Activated effector memory CD4-positive, alpha-beta T cell treated with Interleukin-2 at 50 U/mL for 16 hours (primary cell): ENCODE measurements around the gene PTPRN2.

ENCODE experiments used
- DNase-seq: peaks from one replicate; pipeline ENCODE4 v3.0.0-alpha.2; 2020

PTPRN2 gene

DNA sequence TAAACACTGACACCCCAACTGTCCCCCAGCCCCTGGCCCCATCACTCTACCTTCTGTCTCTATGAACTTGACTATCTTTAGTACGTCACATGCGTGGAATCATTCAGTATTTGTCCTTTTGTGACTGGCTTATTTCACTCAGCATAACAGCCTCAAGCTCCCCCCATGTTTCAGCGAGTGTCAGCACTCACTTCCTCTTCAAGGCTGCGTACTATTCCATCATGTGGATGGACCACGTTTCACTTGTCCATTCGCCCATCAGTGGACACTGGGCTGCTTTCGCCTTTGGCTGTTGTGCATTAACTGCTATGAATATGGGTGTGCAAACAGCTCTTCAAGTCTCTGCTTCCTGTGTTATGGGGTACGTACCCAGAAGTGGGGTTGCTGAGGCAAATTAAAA is 100.7 kb downstream of the PTPRN2 start:
- DNase-seq, result no peak

- DNase-seq, result no peak
Observed at GRCh38 chr7:158484801-158485531, 102.7 kb downstream of the PTPRN2 start.

DNA sequence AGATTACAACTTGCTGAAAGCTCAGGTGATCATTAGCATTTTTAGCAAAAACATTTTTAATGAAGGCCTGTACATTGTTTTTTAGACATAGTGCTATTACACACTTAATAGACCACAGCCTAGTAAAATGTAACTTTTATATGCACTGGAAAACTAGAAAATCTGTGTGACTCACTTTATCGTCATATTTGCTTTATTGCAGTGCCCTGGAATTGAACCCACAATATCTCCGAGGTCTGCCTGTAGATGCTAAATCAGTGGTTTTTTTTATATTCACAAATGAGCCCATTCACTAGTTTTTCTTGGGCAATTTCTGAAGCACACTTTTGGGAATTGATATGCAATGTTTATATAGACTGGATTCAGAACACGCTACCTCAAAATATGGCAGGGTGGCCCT is 105.1 kb downstream of the PTPRN2 start:
- DNase-seq, result no peak

GRCh38 chr7:158479664-158480025 is 108.0 kb downstream of the PTPRN2 start:
- no peak for DNase-seq

DNA sequence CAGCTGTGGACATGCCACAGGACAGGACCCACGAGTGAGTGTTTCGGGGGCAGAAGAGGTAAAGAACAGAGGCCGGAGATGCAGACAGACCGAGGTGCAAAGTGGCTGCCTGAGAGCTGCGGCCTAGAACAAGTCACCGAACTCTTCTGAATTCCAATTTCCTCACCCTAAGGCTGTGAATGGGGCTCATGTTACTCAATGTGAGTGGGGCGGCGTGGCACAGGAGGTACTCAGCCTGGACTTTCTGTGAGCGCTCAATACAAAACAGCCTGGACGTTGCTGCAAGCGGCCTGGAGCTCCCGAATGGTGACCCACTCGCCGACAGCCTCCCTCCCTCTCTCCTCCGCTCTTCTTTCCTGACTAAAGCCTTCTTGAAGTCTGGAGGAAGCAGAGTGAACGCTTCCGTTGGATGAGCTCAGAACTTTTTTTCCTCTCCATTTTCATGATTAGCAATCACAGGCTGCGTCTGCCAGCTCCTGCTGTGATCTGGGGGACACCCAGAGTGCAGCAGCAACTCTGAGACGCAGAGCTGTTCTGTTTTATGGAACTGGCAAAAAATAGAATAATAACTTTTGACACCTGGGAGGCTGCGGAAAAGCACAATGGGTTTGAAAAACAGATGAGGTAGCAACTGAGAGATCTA is 108.5 kb downstream of the PTPRN2 start:
- no peak for DNase-seq

GRCh38 chr7:158477866-158478265 is 109.8 kb downstream of the PTPRN2 start:
- DNase-seq, result no peak

DNA sequence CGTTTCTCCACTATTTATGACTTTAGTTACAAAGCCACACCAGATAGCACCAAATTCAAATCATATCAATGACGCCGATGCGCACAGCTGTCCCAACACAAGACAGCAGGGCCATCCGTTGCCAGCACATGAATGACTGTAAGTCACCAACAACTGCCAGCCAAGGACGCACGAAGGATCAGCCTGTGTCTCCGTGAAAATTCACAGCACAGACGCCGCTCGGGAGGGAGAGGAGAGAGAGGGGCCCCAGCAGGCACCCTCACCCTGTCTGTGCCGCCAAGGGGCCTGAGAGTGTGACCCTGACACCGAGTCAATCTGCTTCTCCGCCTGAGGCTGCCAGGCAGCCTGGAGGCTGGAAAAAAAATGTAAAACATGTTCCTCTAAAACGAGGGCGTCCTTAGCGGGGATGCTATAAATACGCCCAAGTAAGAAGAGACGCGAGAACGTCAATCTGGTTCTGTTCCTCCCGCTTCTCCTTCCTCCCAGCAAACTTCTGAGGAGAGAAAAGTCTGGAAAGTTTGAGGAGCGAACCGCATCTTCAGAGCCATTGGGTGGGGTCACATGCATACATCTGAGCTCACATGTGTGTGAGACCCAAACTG is 111.2 kb downstream of the PTPRN2 start:
- DNase-seq, result no peak

DNA sequence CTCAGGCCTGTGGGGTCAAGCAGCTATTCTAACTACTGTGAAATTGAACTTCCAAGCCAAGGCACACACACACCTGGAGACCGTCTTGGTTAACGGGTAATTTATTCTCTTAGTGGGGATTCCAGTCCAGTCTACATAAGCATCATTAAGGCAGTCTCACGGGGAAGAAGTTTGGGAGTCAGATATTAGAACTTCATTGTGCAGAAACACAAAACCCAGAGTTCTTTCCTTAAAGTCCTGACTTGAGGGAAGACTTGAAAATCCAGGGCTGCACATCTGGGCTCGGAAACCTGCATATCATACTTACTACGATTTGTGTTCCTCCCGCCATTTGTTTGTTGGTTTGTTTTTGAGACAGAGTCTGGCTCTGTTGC is 112.0 kb downstream of the PTPRN2 start:
- DNase-seq, result no peak

DNA sequence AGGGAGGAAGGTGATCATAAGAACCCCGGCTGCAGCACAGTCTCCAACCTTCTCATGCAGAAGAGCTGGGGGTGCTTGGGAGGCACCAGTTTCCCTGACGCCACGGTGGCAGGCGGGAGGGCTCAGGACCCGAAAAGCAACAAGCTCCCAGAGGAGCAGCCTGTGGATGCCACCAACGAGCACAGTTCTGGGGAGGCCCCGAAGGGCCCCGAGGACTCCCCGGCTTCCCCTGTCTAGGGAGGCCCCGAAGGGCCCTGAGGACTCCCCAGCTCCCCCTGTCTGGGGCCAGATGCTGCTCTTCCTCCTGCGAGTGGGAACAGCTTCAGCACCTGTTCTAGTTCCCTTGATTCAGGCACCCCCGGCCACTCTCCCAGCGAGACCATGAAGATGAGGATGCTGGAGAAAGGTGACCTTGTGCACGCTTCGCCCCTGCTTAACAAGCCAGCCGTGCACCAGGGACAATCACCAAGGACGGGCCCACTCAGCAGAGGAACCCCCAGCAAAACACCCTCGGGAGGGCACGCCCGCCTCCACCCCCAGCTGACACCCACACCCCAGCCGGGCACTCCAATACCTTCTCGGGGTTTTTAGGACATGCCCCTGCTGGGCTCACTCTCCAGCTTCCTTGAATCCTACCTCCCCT is 112.5 kb downstream of the PTPRN2 start:
- no peak for DNase-seq

- DNase-seq, result no peak
Observed at GRCh38 chr7:158474488-158474887, 113.1 kb downstream of the PTPRN2 start.

DNA sequence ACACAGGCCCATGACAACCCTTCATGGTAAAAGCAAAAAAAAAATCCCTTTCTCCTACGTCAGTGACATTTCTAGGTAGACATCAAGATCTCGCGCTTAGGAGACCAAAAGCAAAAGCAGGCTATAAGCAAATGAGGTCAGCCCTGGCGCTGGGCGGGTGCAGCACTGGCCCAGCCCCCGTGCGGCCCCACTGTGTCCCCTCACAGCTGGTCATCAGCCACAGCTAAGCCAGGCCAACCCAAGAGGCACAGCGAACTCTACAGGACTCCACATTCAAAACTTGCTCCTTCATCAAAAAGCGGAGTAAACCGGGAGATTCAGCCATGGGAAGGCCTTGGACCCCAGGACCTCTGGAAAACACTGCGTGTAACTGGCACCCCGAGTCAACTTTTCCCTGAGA is 113.7 kb downstream of the PTPRN2 start:
- no peak for DNase-seq

GRCh38 chr7:158473221-158473620 is 114.4 kb downstream of the PTPRN2 start:
- DNase-seq, result no peak

DNA sequence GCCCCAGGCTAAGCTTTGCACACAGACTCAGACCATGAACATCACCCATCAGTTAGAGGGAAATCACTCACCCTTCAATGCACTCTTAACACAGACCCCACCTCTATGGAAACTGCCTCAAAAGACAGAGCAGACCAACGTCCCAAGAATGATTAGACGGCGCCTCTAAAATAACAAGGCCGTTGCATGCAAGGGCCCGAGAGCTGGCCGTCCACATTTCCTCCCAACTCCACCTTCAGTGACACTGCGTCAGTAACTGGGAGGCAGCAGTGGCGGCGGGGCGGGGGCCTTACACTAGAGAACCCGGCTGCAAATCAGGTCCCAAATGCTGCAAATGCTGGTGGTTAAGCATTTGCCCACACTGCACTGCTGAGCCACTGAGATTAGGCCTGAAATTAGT is 115.0 kb downstream of the PTPRN2 start:
- no peak for DNase-seq

DNA sequence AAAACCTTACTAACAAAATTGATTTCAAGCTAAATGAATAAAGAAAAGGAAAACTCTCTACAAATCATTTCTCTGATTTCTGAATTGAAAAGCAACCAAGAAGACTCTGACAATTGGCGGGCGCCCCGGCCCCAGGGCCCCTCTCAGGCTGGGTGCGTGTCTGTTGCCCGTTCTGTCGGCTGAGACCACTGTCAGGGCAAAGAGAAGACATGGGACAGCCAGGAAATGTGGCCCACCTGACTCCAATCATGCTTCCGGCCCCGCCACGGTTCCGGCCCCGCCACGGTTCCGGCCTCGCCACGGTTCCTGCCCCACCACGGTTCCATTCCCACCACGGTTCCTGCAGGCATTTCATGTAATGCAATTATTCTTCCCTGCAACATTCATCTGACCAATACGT is 115.9 kb downstream of the PTPRN2 start:
- no peak for DNase-seq

DNA sequence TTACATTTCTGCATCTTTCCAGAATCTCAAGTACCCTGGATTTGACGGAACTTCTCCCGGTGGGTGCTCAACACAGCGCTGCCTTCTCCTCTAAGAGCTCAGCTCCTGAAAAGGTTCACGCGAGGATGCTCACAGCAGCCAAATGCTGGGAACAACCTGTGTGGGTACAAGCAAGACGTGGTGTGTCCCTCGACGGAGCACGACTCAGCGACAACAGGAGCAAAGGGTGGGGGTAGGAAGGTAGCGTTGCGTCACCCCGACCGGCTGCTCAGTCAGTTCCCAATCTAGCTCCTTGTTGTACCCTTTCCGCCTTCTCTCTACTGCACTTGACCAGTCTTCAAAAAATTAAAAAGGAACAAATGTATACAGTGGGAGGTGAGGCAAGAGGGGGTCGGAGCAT is 117.3 kb downstream of the PTPRN2 start:
- no peak for DNase-seq

GRCh38 chr7:158469396-158470051 is 118.1 kb downstream of the PTPRN2 start:
- DNase-seq, result no peak

DNA sequence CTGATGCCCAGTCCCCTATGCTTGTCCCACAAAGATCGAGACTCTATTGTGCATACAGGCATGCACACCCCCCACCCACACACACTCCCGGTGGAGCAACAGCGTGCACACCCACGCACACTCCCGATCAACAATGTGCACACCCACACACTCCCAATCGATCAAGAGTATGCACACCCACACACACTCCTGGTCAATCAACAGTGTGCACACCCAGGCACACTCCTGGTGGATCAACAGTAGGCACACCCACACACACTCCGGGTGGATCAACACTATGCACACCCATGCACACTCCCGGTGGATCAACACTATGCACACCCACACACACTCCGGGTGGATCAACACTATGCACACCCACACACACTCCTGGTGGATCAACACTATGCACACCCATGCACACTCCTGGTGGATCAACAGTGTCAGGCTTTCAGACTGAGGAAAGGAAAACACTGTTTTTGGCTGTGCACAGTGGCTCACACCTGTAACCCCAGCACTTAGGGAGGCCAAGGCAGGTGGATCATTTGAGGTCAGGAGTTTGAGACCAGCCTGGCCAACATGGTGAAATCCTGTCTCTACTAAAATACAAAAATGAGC is 118.8 kb downstream of the PTPRN2 start:
- no peak for DNase-seq

DNA sequence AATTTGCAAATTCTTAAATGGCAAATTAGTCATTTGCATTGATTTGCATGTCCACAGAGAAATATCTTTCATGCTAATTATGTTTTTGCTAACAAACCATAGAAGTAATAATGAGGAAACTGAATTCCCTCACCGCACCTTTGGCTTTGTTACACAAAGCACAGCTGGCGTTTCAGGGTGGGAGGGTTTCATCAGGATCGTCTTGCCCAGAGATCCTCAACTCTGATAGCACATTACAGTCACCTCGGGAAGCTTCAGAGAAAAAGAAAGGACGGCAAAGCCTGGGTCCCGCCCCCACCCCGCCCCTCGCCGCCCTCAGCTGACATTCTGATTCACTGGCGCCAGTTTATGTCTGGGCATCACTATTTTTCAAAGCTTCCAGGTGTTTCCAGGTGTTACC is 119.4 kb downstream of the PTPRN2 start:
- DNase-seq, result no peak

GRCh38 chr7:158467562-158467961 is 120.1 kb downstream of the PTPRN2 start:
- no peak for DNase-seq

DNA sequence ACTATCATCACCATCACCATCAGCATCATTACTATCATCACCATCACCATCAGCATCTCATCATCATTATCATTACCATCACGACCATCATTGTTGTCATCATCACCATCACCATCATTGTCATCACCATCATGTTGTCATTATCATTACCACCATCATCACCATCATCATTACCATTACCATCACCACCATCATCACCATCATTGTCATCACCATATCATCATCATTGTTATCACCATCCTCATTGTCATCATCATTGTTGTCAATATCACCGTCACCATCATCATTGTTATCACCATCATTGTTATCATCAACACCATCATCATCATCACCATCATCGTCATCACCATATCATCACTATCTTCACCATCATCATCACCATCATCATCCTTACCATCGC is 124.3 kb downstream of the PTPRN2 start:
- no peak for DNase-seq

- DNase-seq, result no peak
Observed at GRCh38 chr7:158461824-158462223, 125.8 kb downstream of the PTPRN2 start.

DNA sequence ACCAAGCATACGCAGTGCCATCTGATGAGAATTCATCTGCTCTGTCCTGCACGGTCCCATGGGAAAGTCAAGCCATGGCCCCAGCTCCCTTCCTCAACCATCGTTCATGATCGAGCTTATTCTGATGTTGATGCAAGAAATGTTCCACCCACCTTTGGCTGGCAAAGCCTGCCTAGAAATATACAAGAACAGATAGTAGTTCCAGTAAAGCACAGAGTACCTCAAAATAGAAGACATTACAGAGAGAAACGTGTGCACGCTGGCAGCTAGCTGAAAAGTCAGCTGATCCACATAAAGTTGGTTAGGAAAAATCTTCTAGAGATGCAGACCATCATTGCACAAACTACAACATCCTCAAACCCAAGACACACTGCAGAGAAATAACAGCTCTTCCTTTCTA is 127.0 kb downstream of the PTPRN2 start:
- no peak for DNase-seq

- no peak for DNase-seq
Observed at GRCh38 chr7:158458716-158459282, 128.8 kb downstream of the PTPRN2 start.
